K562 (cell line): ENCODE data around the gene PSAT1. TPM values are rescaled to one million over a fixed set of nuclear protein-coding genes. Genes with fewer than 3 reads are reported as not detected.

Experiments
- ATAC-seq: fragments of 200-7000 bp; cut with Tn5 transposase; 3 replicates; pipeline ENCODE4 v1.9.1; 2020; ENCODE audit warnings: moderate library complexity
- BruUV-seq: library from RNA; stranded (reverse); fragments of 400-500 nt; replicated peaks from 2 replicates; lab custom pipeline; 2021; lab: Mats Ljungman, UMichigan
- CTCF ChIA-PET: fragments of 300-600 bp; formaldehyde crosslinking; extraction: SDS; loops from one replicate; lab custom pipeline; 2021; ENCODE audit warnings: low intra/inter-chr PET ratio; lab: Yijun Ruan, JAX
- POLR2A ChIA-PET: fragments of 300-600, 350-650 bp; sonication (Branson Sonifier 250); formaldehyde crosslinking; extraction: SDS; loops from one replicate; lab custom pipeline; 2021; ENCODE audit warnings: antibody characterized with exemption, inconsistent platforms; lab: Yijun Ruan, JAX
- DNase-seq, 4 experiments: peaks; one replicate each; pipeline versions ENCODE4 v3.0.0 to v3.0.0-alpha.2; 2011 to 2018; ENCODE audit warnings: low spot score in 3 of 4, mixed read lengths in 3 of 4; ENCODE audit errors: extremely low read depth in 1 of 4
- FAIRE-seq: peaks from 2 replicates; lab custom pipeline; 2011; peaks lifted over from hg19 to GRCh38; lab: Jason Lieb, UNC
- H2AFZ ChIP-seq: 2 replicates; pipeline ENCODE4 v1.6.0; 2011; ENCODE audit warnings: low read depth, low read length, control low read depth, inconsistent platforms
- H3K27ac ChIP-seq: fragments of 200-600 bp; 3 replicates; pipeline ENCODE4 v1.8.0; 2011; ENCODE audit warnings: low read depth, mild to moderate bottlenecking, control low read depth, inconsistent platforms, low read length, moderate library complexity, mixed read lengths; ENCODE audit errors: extremely low read depth
- H3K27me3 ChIP-seq, 2 experiments: fragments of 300-600 bp in 1 of 2; 2 replicates in 1 of 2; 3 replicates in 1 of 2; pipeline versions ENCODE4 v1.6.0 to v1.8.0; 2011; ENCODE audit warnings: inconsistent platforms in 2 of 2, low read length in 2 of 2, mild to moderate bottlenecking in 1 of 2, mixed read lengths in 1 of 2, moderate library complexity in 1 of 2; ENCODE audit not compliant: control insufficient read depth in 2 of 2, insufficient read depth in 2 of 2
- H3K36me3 ChIP-seq: fragments of 300-600 bp; 3 replicates; pipeline ENCODE4 v1.8.0; 2011; ENCODE audit warnings: mild to moderate bottlenecking, low read length, inconsistent platforms; ENCODE audit not compliant: control insufficient read depth, insufficient read depth
- H3K4me1 ChIP-seq, 2 experiments: fragments of 200-600 bp in 1 of 2; replicated peaks in 1 of 2; 2 replicates in 1 of 2; 3 replicates in 1 of 2; pipeline versions ENCODE4 v1.5.1 to v1.8.0; 2011; ENCODE audit warnings: inconsistent platforms in 2 of 2, low read length in 2 of 2, mild to moderate bottlenecking in 1 of 2, mixed read lengths in 1 of 2, moderate library complexity in 1 of 2; ENCODE audit not compliant: control insufficient read depth in 2 of 2, insufficient read depth in 2 of 2
- H3K4me2 ChIP-seq: 2 replicates; pipeline ENCODE4 v1.6.1; 2011; ENCODE audit warnings: low read length, control low read depth, inconsistent platforms, mixed read lengths; ENCODE audit not compliant: insufficient read depth
- H3K4me3 ChIP-seq: fragments of 200-600 bp; sonication (generic), shearing (Covaris generic); 2 replicates; pipeline ENCODE4 v1.5.1; 2016; ENCODE audit warnings: control low read depth, inconsistent platforms
- H3K79me2 ChIP-seq: fragments of 200-600 bp; 3 replicates; pipeline ENCODE4 v1.8.0; 2011; ENCODE audit warnings: low read length, inconsistent platforms; ENCODE audit not compliant: control insufficient read depth, insufficient read depth
- H3K9ac ChIP-seq, 2 experiments: 2 replicates each; pipeline versions ENCODE4 v1.6.0 to v1.6.1; 2011; ENCODE audit warnings: low read depth in 2 of 2, low read length in 2 of 2, control low read depth in 1 of 2, inconsistent platforms in 1 of 2, mild to moderate bottlenecking in 1 of 2, mixed read lengths in 1 of 2; ENCODE audit not compliant: insufficient read depth in 1 of 2
- H3K9me1 ChIP-seq: one replicate; pipeline ENCODE4 v1.6.0; 2011; ENCODE audit warnings: inconsistent platforms, mild to moderate bottlenecking, low read length, moderate library complexity; ENCODE audit not compliant: control insufficient read depth, insufficient read depth
- H3K9me3 ChIP-seq: replicated peaks from 2 replicates; pipeline ENCODE4 v1.5.1; 2011; ENCODE audit warnings: low read depth, low read length, inconsistent platforms; ENCODE audit not compliant: control insufficient read depth, insufficient read depth
- H4K20me1 ChIP-seq: replicated peaks from 2 replicates; pipeline ENCODE4 v1.6.1; 2011; ENCODE audit warnings: low read length, inconsistent platforms, mixed read lengths; ENCODE audit not compliant: control insufficient read depth, insufficient read depth
- ARID3B ChIP-seq: fragments of 250-450 bp; sonication (Bioruptor Pico); IDR thresholded peaks from 2 replicates; pipeline ENCODE4 v1.4.0; 2020; ENCODE audit warnings: borderline replicate concordance
- CHCHD3 ChIP-seq: fragments of 250-450 bp; sonication (Bioruptor Pico); IDR thresholded peaks from 2 replicates; pipeline ENCODE4 v2.1.2; 2022; ENCODE audit warnings: mild to moderate bottlenecking
- DIDO1 ChIP-seq: fragments of 450-650 bp; IDR thresholded peaks from 2 replicates; pipeline ENCODE4 v1.6.1; 2016; ENCODE audit warnings: low read depth, missing biosample characterization, missing genetic modification characterization
- HLTF ChIP-seq: fragments of 450-650 bp; IDR thresholded peaks from 2 replicates; pipeline ENCODE4 v1.6.1; 2016
- MCM2 ChIP-seq: fragments of 450-650 bp; IDR thresholded peaks from 2 replicates; pipeline ENCODE4 v1.6.1; 2017; ENCODE audit warnings: low read depth, mild to moderate bottlenecking
- NCOA2 ChIP-seq, 2 experiments: fragments of 450-650 bp; IDR thresholded peaks; 2 replicates each; pipeline ENCODE4 v1.6.1; 2018; ENCODE audit warnings: mild to moderate bottlenecking in 2 of 2, moderate library complexity in 1 of 2; ENCODE audit not compliant: partially characterized antibody in 2 of 2
- NELFE ChIP-seq: IDR thresholded peaks from 2 replicates; pipeline ENCODE4 v1.6.1; 2011; ENCODE audit warnings: mild to moderate bottlenecking; ENCODE audit not compliant: insufficient read depth, insufficient read length
- RBM14 ChIP-seq: fragments of 200-400 bp; formaldehyde crosslinking; IDR thresholded peaks from 2 replicates; pipeline ENCODE4 v1.6.1; 2018; ENCODE audit warnings: low read depth, mild to moderate bottlenecking, low read length, moderate library complexity, borderline replicate concordance; ENCODE audit not compliant: insufficient read depth
- SAFB ChIP-seq: fragments of 200-400 bp; formaldehyde crosslinking; IDR thresholded peaks from 2 replicates; pipeline ENCODE4 v1.6.1; 2017; ENCODE audit warnings: low read depth, low read length, borderline replicate concordance
- SMARCA4 ChIP-seq: fragments of 450-650 bp; IDR thresholded peaks from 2 replicates; pipeline ENCODE4 v1.6.1; 2016
- SNIP1 ChIP-seq: fragments of 450-650 bp; IDR thresholded peaks from 2 replicates; pipeline ENCODE4 v1.7.1; 2017; ENCODE audit warnings: low read depth, mild to moderate bottlenecking
- TAF7 ChIP-seq: fragments of 450-650 bp; IDR thresholded peaks from 2 replicates; pipeline ENCODE4 v1.6.1; 2016; ENCODE audit warnings: missing genetic modification characterization, missing compliant biosample characterization
- ZBTB9 ChIP-seq: fragments of 450-650 bp; formaldehyde crosslinking; IDR thresholded peaks from 2 replicates; pipeline ENCODE4 v1.4.0; 2020; ENCODE audit warnings: mild to moderate bottlenecking, moderate library complexity
- ZNF133 ChIP-seq: fragments of 250-450 bp; sonication (Bioruptor Pico); IDR thresholded peaks from 2 replicates; pipeline ENCODE4 v1.4.0; 2020; ENCODE audit warnings: mild to moderate bottlenecking
- ZNF165 ChIP-seq: fragments of 250-450 bp; sonication (Bioruptor Pico); IDR thresholded peaks from 2 replicates; pipeline ENCODE4 v1.4.0; 2020; ENCODE audit warnings: borderline replicate concordance
- ZNF766 ChIP-seq: fragments of 200-800 bp; sonication (Bioruptor generic); conservative IDR thresholded peaks from 2 replicates; pipeline ENCODE4 v1.6.1; 2016; ENCODE audit warnings: missing genetic modification characterization, missing compliant biosample characterization
- WGBS: fragments of 100-300 bp; shearing (Covaris generic); methylation state at CpG from one replicate; pipeline ENCODE4 v1.1.6; 2016; ENCODE audit warnings: low coverage, mixed read lengths; ENCODE audit not compliant: insufficient coverage; ENCODE audit errors: missing lambda C conversion rate; 5-methylcytosine and 5-hydroxymethylcytosine counted together
- in situ Hi-C: fragments of 300-500 bp; cut with MboI; formaldehyde crosslinking; loops from 4 replicates; pipeline ENCODE4 v1.15.0; 2018; ENCODE audit warnings: inconsistent platforms, mixed read lengths
- intact Hi-C: fragments of 100-400 bp; cut with micrococcal nuclease; formaldehyde crosslinking; loops from 2 replicates; pipeline ENCODE4 v1.14.2; 2022
- polyA plus RNA-seq, 8 experiments: library from polyadenylated mRNA; depleted of rRNA in 4 of 8; stranded (reverse) in 5 of 8; unstranded in 3 of 8; fragments of >200 nt; fragmentation: Nextera tagmentation in 2 of 8; fragmentation: Illumina TruSeq in 1 of 8; extraction: Ambion mirVana in 2 of 8; extraction: Trizol in 1 of 8; gene quantifications; 2 replicates each; pipeline versions ENCODE4 v1.2.1 to v1.2.3, GENCODE V29; 2011 to 2014; ENCODE audit warnings: inconsistent platforms in 1 of 8, missing spikeins in 1 of 8
- total RNA-seq, 7 experiments: library from RNA; depleted of rRNA in 6 of 7; stranded (reverse); fragments of >200 nt in 6 of 7; fragmentation: Illumina TruSeq in 2 of 7; extraction: Trizol in 2 of 7; gene quantifications; 2 replicates each; pipeline versions ENCODE4 v1.2.1 to v1.2.3, GENCODE V29; 2011 to 2021; ENCODE audit warnings: low replicate concordance in 1 of 7

The PSAT1 gene
- total and polyA plus RNA-seq, 9 of the 15 experiments (the other 6 are each of a cell fraction or from before 2014, with no cell fraction given) = 29.7 to 151 (median 98.3) TPM

GRCh38 chr9:78278177-78278777, 18.6 kb upstream of the PSAT1 start:
- Histone ChIP-seq H3K27ac (no peak overlapping the region), H3K36me3 (no peaks in the 10 kb centered on the region), H3K79me2 (no peaks in the 10 kb centered on the region), H2AFZ (no peak overlapping the region), H3K9me3 (no peaks in the 10 kb centered on the region), H3K9ac (no peak overlapping the region), H3K4me2 (no peak overlapping the region), H4K20me1 (no peaks in the 10 kb centered on the region), H3K9me1 (no peaks in the 10 kb centered on the region)
- FAIRE-seq (no peak), ATAC-seq (no peak), DNase-seq (no peak)
- in situ Hi-C loops = no loop called here
- intact Hi-C loops = no loop called here
- POLR2A ChIA-PET = no interaction called here
- CTCF ChIA-PET = no interaction called here
- TF ChIP-seq ZNF133 (CRISPR knock-in tag) = no peak
- TF ChIP-seq TAF7 (tag) = no peak
- TF ChIP-seq ARID3B (CRISPR knock-in tag) = no peak
- no peak for TF ChIP-seq NELFE
- TF ChIP-seq ZNF165 = no peak
- TF ChIP-seq SAFB = no peak
- no peak for TF ChIP-seq SNIP1
- no peak for TF ChIP-seq RBM14
- TF ChIP-seq ZNF766 (CRISPR knock-in tag) = no peak
- no peak for TF ChIP-seq CHCHD3 (CRISPR knock-in tag)
- TF ChIP-seq HLTF = no peak
- no peak for TF ChIP-seq ZBTB9 (CRISPR knock-in tag)
- no peak for TF ChIP-seq NCOA2 (IDR thresholded peaks at IDR 0.05; ENCODE audit: partially characterized antibody in 2 of 2)
- TF ChIP-seq MCM2 = no peak
- TF ChIP-seq SMARCA4 = no peak
- no peak for TF ChIP-seq DIDO1 (tag)
- TF ChIP-seq, all 486 proteins: peak for 0
- H3K27me3 ChIP-seq = no peaks in the 10 kb centered on the region
- H3K4me3 ChIP-seq = no peak overlapping the region
- H3K4me1 ChIP-seq = no peaks in the 10 kb centered on the region
- no TSS peak for BruUV-seq
- WGBS = 65% methylated on average over 5 of the region's 5 CpGs
